ENCODE results near the gene SREBF2.

The SREBF2 gene

GRCh38 chr22:41822317-41823057 is 10.4 kb upstream of the SREBF2 start:
- Mint-ChIP-seq H3K9me3 (no peaks in the 10 kb centered on the region), H3K4me1 (peaks cover 57% of the 10 kb centered on the region), H3K4me3 (no peak overlapping the region), H3K27ac (peak overlapping the region in 1 of 3 experiments; percentile 46), H3K27me3 (ENCODE audit: low read depth) (no peaks in the 10 kb centered on the region), H3K36me3 (ENCODE audit: low read depth) (peaks cover 9% of the 10 kb centered on the region)
- TF ChIP-seq CTCF (IDR thresholded peaks at IDR 0.05; ENCODE audit: unreplicated experiment in 3 of 3) = peak; percentile 43 to 49 (median 46)

GRCh38 chr22:41823797-41824196 is 9.1 kb upstream of the SREBF2 start:
- no peak for TF ChIP-seq CTCF (IDR thresholded peaks at IDR 0.05; ENCODE audit: unreplicated experiment in 3 of 3)
- Mint-ChIP-seq H3K4me3 (no peak overlapping the region), H3K36me3 (ENCODE audit: low read depth) (peaks cover 9% of the 10 kb centered on the region), H3K4me1 (peaks cover 60% of the 10 kb centered on the region), H3K9me3 (no peaks in the 10 kb centered on the region), H3K27ac (peak overlapping the region; percentile 64 to 90 (median 78)), H3K27me3 (ENCODE audit: low read depth) (no peaks in the 10 kb centered on the region)

GRCh38 chr22:41825376-41825775 is 7.5 kb upstream of the SREBF2 start:
- Mint-ChIP-seq H3K4me3 (peak overlapping the region in 1 of 3 experiments; percentile 2), H3K27ac (peak overlapping the region; percentile 82 to 92 (median 90)), H3K27me3 (ENCODE audit: low read depth) (no peaks in the 10 kb centered on the region), H3K4me1 (peaks cover 60% of the 10 kb centered on the region), H3K9me3 (no peaks in the 10 kb centered on the region), H3K36me3 (ENCODE audit: low read depth) (peaks cover 3% of the 10 kb centered on the region)
- TF ChIP-seq CTCF (IDR thresholded peaks at IDR 0.05; ENCODE audit: unreplicated experiment in 3 of 3) = no peak

- peaks cover 54% of the 10 kb centered on the region for H3K4me1 Mint-ChIP-seq
These were observed 6.9 kb upstream of the SREBF2 start for GRCh38 chr22:41826021-41826420.

GRCh38 chr22:41826430-41827383 is 6.2 kb upstream of the SREBF2 start:
- H3K9me3 Mint-ChIP-seq = no peaks in the 10 kb centered on the region
- H3K4me1 Mint-ChIP-seq = peaks cover 61% of the 10 kb centered on the region
- no peaks in the 10 kb centered on the region for H3K27me3 Mint-ChIP-seq (ENCODE audit: low read depth)
- H3K36me3 Mint-ChIP-seq (ENCODE audit: low read depth) = peaks cover 3% of the 10 kb centered on the region
- peak overlapping the region in 1 of 3 experiments; percentile 13 for H3K4me3 Mint-ChIP-seq
- no peak for TF ChIP-seq CTCF (IDR thresholded peaks at IDR 0.05; ENCODE audit: unreplicated experiment in 3 of 3)
- peak overlapping the region; percentile 69 to 84 (median 82) for H3K27ac Mint-ChIP-seq

More at GRCh38 chr22:41826021-41826420, 6.9 kb upstream of the SREBF2 start:
- Mint-ChIP-seq H3K4me3 (no peak overlapping the region), H3K27me3 (ENCODE audit: low read depth) (no peaks in the 10 kb centered on the region), H3K36me3 (ENCODE audit: low read depth) (peaks cover 3% of the 10 kb centered on the region), H3K9me3 (no peaks in the 10 kb centered on the region), H3K27ac (peak overlapping the region; percentile 82 to 90 (median 84))
- no peak for TF ChIP-seq CTCF (IDR thresholded peaks at IDR 0.05; ENCODE audit: unreplicated experiment in 3 of 3)

Data from nephron (organoid).